K562 (cell line): Measurements from ENCODE around the gene WDR64. TPM values are rescaled to one million over a fixed set of nuclear protein-coding genes. Genes with fewer than 3 reads are reported as not detected.

ENCODE experiments used
- ATAC-seq: fragments of 200-7000 bp; cut with Tn5 transposase; 3 replicates; pipeline ENCODE4 v1.9.1; 2020; ENCODE audit warnings: moderate library complexity
- BruUV-seq: library from RNA; stranded (reverse); fragments of 400-500 nt; replicated peaks from 2 replicates; lab custom pipeline; 2021; lab: Mats Ljungman, UMichigan
- CTCF ChIA-PET: fragments of 300-600 bp; formaldehyde crosslinking; extraction: SDS; loops from one replicate; lab custom pipeline; 2021; ENCODE audit warnings: low intra/inter-chr PET ratio; lab: Yijun Ruan, JAX
- POLR2A ChIA-PET: fragments of 300-600, 350-650 bp; sonication (Branson Sonifier 250); formaldehyde crosslinking; extraction: SDS; loops from one replicate; lab custom pipeline; 2021; ENCODE audit warnings: antibody characterized with exemption, inconsistent platforms; lab: Yijun Ruan, JAX
- DNase-seq, 4 experiments: peaks; one replicate each; pipeline versions ENCODE4 v3.0.0 to v3.0.0-alpha.2; 2011 to 2018; ENCODE audit warnings: low spot score in 3 of 4, mixed read lengths in 3 of 4; ENCODE audit errors: extremely low read depth in 1 of 4
- FAIRE-seq: peaks from 2 replicates; lab custom pipeline; 2011; peaks lifted over from hg19 to GRCh38; lab: Jason Lieb, UNC
- H2AFZ ChIP-seq: 2 replicates; pipeline ENCODE4 v1.6.0; 2011; ENCODE audit warnings: low read depth, low read length, control low read depth, inconsistent platforms
- H3K27ac ChIP-seq: fragments of 200-600 bp; 3 replicates; pipeline ENCODE4 v1.8.0; 2011; ENCODE audit warnings: low read depth, mild to moderate bottlenecking, control low read depth, inconsistent platforms, low read length, moderate library complexity, mixed read lengths; ENCODE audit errors: extremely low read depth
- H3K27me3 ChIP-seq, 2 experiments: fragments of 300-600 bp in 1 of 2; 2 replicates in 1 of 2; 3 replicates in 1 of 2; pipeline versions ENCODE4 v1.6.0 to v1.8.0; 2011; ENCODE audit warnings: inconsistent platforms in 2 of 2, low read length in 2 of 2, mild to moderate bottlenecking in 1 of 2, mixed read lengths in 1 of 2, moderate library complexity in 1 of 2; ENCODE audit not compliant: control insufficient read depth in 2 of 2, insufficient read depth in 2 of 2
- H3K36me3 ChIP-seq: fragments of 300-600 bp; 3 replicates; pipeline ENCODE4 v1.8.0; 2011; ENCODE audit warnings: mild to moderate bottlenecking, low read length, inconsistent platforms; ENCODE audit not compliant: control insufficient read depth, insufficient read depth
- H3K4me1 ChIP-seq, 2 experiments: fragments of 200-600 bp in 1 of 2; replicated peaks in 1 of 2; 2 replicates in 1 of 2; 3 replicates in 1 of 2; pipeline versions ENCODE4 v1.5.1 to v1.8.0; 2011; ENCODE audit warnings: inconsistent platforms in 2 of 2, low read length in 2 of 2, mild to moderate bottlenecking in 1 of 2, mixed read lengths in 1 of 2, moderate library complexity in 1 of 2; ENCODE audit not compliant: control insufficient read depth in 2 of 2, insufficient read depth in 2 of 2
- H3K4me2 ChIP-seq: 2 replicates; pipeline ENCODE4 v1.6.1; 2011; ENCODE audit warnings: low read length, control low read depth, inconsistent platforms, mixed read lengths; ENCODE audit not compliant: insufficient read depth
- H3K4me3 ChIP-seq: fragments of 200-600 bp; sonication (generic), shearing (Covaris generic); 2 replicates; pipeline ENCODE4 v1.5.1; 2016; ENCODE audit warnings: control low read depth, inconsistent platforms
- H3K79me2 ChIP-seq: fragments of 200-600 bp; 3 replicates; pipeline ENCODE4 v1.8.0; 2011; ENCODE audit warnings: low read length, inconsistent platforms; ENCODE audit not compliant: control insufficient read depth, insufficient read depth
- H3K9ac ChIP-seq, 2 experiments: 2 replicates each; pipeline versions ENCODE4 v1.6.0 to v1.6.1; 2011; ENCODE audit warnings: low read depth in 2 of 2, low read length in 2 of 2, control low read depth in 1 of 2, inconsistent platforms in 1 of 2, mild to moderate bottlenecking in 1 of 2, mixed read lengths in 1 of 2; ENCODE audit not compliant: insufficient read depth in 1 of 2
- H3K9me1 ChIP-seq: one replicate; pipeline ENCODE4 v1.6.0; 2011; ENCODE audit warnings: inconsistent platforms, mild to moderate bottlenecking, low read length, moderate library complexity; ENCODE audit not compliant: control insufficient read depth, insufficient read depth
- H3K9me3 ChIP-seq: replicated peaks from 2 replicates; pipeline ENCODE4 v1.5.1; 2011; ENCODE audit warnings: low read depth, low read length, inconsistent platforms; ENCODE audit not compliant: control insufficient read depth, insufficient read depth
- H4K20me1 ChIP-seq: replicated peaks from 2 replicates; pipeline ENCODE4 v1.6.1; 2011; ENCODE audit warnings: low read length, inconsistent platforms, mixed read lengths; ENCODE audit not compliant: control insufficient read depth, insufficient read depth
- CHD4 ChIP-seq: fragments of 200-600 bp; sonication (generic); IDR thresholded peaks from 3 replicates; pipeline ENCODE4 v1.6.1; 2012; ENCODE audit warnings: low read depth, mild to moderate bottlenecking, mixed read lengths, low read length, inconsistent platforms; ENCODE audit not compliant: insufficient read depth, insufficient replicate concordance, poor library complexity, severe bottlenecking
- EWSR1 ChIP-seq: fragments of 450-650 bp; IDR thresholded peaks from 2 replicates; pipeline ENCODE4 v1.6.1; 2018; ENCODE audit warnings: borderline replicate concordance, mild to moderate bottlenecking, low read depth, moderate library complexity; ENCODE audit not compliant: partially characterized antibody
- KAT8 ChIP-seq: fragments of 450-650 bp; IDR thresholded peaks from 2 replicates; pipeline ENCODE4 v1.6.1; 2016; ENCODE audit warnings: low read depth, mild to moderate bottlenecking
- KDM4B ChIP-seq, 2 experiments: fragments of 450-650 bp in 1 of 2; sonication (generic) in 1 of 2; IDR thresholded peaks; 2 replicates each; pipeline ENCODE4 v1.6.1; 2016 to 2017; ENCODE audit warnings: borderline replicate concordance in 2 of 2, antibody characterized with exemption in 1 of 2, low read depth in 1 of 2, mild to moderate bottlenecking in 1 of 2
- SMARCC2 ChIP-seq: fragments of 450-650 bp; IDR thresholded peaks from 2 replicates; pipeline ENCODE4 v1.6.1; 2017; ENCODE audit warnings: antibody characterized with exemption, moderate library complexity, mild to moderate bottlenecking, low read depth
- SRSF9 ChIP-seq: fragments of 200-400 bp; formaldehyde crosslinking; IDR thresholded peaks from 2 replicates; pipeline ENCODE4 v1.6.1; 2017; ENCODE audit warnings: low read depth, low read length, borderline replicate concordance
- ZFP91 ChIP-seq: sonication (generic); formaldehyde crosslinking; IDR thresholded peaks from 2 replicates; pipeline ENCODE4 v1.8.0; 2022; ENCODE audit warnings: mild to moderate bottlenecking, missing genetic modification reagents
- ZNF124 ChIP-seq: sonication (generic); formaldehyde crosslinking; IDR thresholded peaks from 2 replicates; pipeline ENCODE4 v1.8.1; 2022; ENCODE audit warnings: missing genetic modification reagents
- ZNF232 ChIP-seq: sonication (generic); formaldehyde crosslinking; IDR thresholded peaks from 2 replicates; pipeline ENCODE4 v1.8.0; 2022; ENCODE audit warnings: mild to moderate bottlenecking, missing genetic modification reagents
- ZNF3 ChIP-seq: fragments of 250-450 bp; sonication (Bioruptor Pico); IDR thresholded peaks from 2 replicates; pipeline ENCODE4 v1.5.0; 2021; ENCODE audit warnings: mild to moderate bottlenecking, moderate library complexity
- ZNF512 ChIP-seq: IDR thresholded peaks from 2 replicates; pipeline ENCODE4 v1.6.1; 2016; ENCODE audit warnings: missing genetic modification characterization, missing compliant biosample characterization
- in situ Hi-C: fragments of 300-500 bp; cut with MboI; formaldehyde crosslinking; loops from 4 replicates; pipeline ENCODE4 v1.15.0; 2018; ENCODE audit warnings: inconsistent platforms, mixed read lengths
- intact Hi-C: fragments of 100-400 bp; cut with micrococcal nuclease; formaldehyde crosslinking; loops from 2 replicates; pipeline ENCODE4 v1.14.2; 2022
- polyA plus RNA-seq, 8 experiments: library from polyadenylated mRNA; depleted of rRNA in 4 of 8; stranded (reverse) in 5 of 8; unstranded in 3 of 8; fragments of >200 nt; fragmentation: Nextera tagmentation in 2 of 8; fragmentation: Illumina TruSeq in 1 of 8; extraction: Ambion mirVana in 2 of 8; extraction: Trizol in 1 of 8; gene quantifications; 2 replicates each; pipeline versions ENCODE4 v1.2.1 to v1.2.3, GENCODE V29; 2011 to 2014; ENCODE audit warnings: inconsistent platforms in 1 of 8, missing spikeins in 1 of 8
- total RNA-seq, 7 experiments: library from RNA; depleted of rRNA in 6 of 7; stranded (reverse); fragments of >200 nt in 6 of 7; fragmentation: Illumina TruSeq in 2 of 7; extraction: Trizol in 2 of 7; gene quantifications; 2 replicates each; pipeline versions ENCODE4 v1.2.1 to v1.2.3, GENCODE V29; 2011 to 2021; ENCODE audit warnings: low replicate concordance in 1 of 7
- TF ChIP-seq, protein P1 (sequence below), 3 experiments: IDR thresholded peaks in 2 of 3; conservative IDR thresholded peaks in 1 of 3; 2 replicates each; pipeline ENCODE4 v1.5.1; 2011 to 2012; ENCODE audit warnings: low read length in 3 of 3, mild to moderate bottlenecking in 3 of 3, control low read depth in 2 of 3, improper control_type of control experiment in 1 of 3, inconsistent platforms in 1 of 3, low read depth in 1 of 3, mixed read lengths in 1 of 3, moderate library complexity in 1 of 3; ENCODE audit not compliant: insufficient read depth in 2 of 3
- TF ChIP-seq, protein P2 (sequence below): fragments of 200-800 bp; sonication (Bioruptor generic); IDR thresholded peaks from 2 replicates; pipeline ENCODE4 v1.6.1; 2017; ENCODE audit warnings: missing genetic modification characterization, missing compliant biosample characterization

WDR64 gene
- total and polyA plus RNA-seq, 9 of the 15 experiments (the other 6 are each of a cell fraction or from before 2014, with no cell fraction given) = 0.06 to 0.29 (median 0.19) TPM; not detected in 5

DNA sequence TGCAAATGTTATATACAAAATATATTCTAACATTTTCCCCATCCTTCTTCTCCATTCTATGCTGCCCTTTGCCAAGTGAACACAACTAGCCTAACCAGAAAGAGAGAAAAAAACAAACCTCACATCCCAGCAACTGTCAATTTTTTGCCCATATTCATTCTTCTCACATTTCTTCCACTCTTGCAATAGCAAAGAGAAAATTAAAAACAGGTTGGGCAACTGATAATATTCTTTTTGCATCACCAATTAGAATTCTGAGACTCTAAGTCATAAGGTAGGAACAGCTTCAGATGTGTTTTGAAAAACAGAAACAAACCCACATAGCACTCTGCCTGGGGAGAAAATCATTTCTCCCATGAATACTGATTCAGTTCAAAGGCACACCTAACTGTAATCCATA, 170.8 kb downstream of the WDR64 start:
- no peak for ATAC-seq
- no peak overlapping the region for H2AFZ ChIP-seq
- no peak for FAIRE-seq
- no peak overlapping the region; the same call in 1 of the 2 replicates for H3K4me2 ChIP-seq
- peaks cover 0 to 11% of the 10 kb centered on the region in 2 experiments; a peak in 1 of 5 replicates for H3K4me1 ChIP-seq
- H3K9me1 ChIP-seq = no peaks in the 10 kb centered on the region
- no peak overlapping the region for H3K4me3 ChIP-seq
- no peaks in the 10 kb centered on the region for H3K36me3 ChIP-seq
- no TSS peak for BruUV-seq
- no peaks in the 10 kb centered on the region for H4K20me1 ChIP-seq
- H3K9me3 ChIP-seq = 0 out of 2 replicates have a peak, but pooled peaks cover 2% of the 10 kb centered on the region
- POLR2A ChIA-PET = interaction anchor here (0.6 to 1.7 kb wide), 2 partner anchors 10 to 303 kb away, joined by 3 to 5 read pairs; partner anchors contain the start of gene FH
- CTCF ChIA-PET = no interaction called here
- no peak overlapping the region for H3K9ac ChIP-seq
- DNase-seq = no peak
- in situ Hi-C loops (no loop called here), intact Hi-C loops (no loop called here)
- no peak overlapping the region for H3K27ac ChIP-seq
- H3K27me3 ChIP-seq = no peaks in the 10 kb centered on the region
- H3K79me2 ChIP-seq = no peaks in the 10 kb centered on the region
- TF ChIP-seq KDM4B (IDR thresholded peaks at IDR 0.05; ENCODE audit: borderline replicate concordance in 2 of 2, low read depth in 1 of 2) = no peak
- no peak for TF ChIP-seq KAT8
- no peak for TF ChIP-seq ZNF124 (CRISPR knock-in tag)
- TF ChIP-seq SMARCC2 = no peak
- no peak for TF ChIP-seq ZNF232 (CRISPR knock-in tag)
- no peak for TF ChIP-seq SRSF9
- TF ChIP-seq, protein P1, sequence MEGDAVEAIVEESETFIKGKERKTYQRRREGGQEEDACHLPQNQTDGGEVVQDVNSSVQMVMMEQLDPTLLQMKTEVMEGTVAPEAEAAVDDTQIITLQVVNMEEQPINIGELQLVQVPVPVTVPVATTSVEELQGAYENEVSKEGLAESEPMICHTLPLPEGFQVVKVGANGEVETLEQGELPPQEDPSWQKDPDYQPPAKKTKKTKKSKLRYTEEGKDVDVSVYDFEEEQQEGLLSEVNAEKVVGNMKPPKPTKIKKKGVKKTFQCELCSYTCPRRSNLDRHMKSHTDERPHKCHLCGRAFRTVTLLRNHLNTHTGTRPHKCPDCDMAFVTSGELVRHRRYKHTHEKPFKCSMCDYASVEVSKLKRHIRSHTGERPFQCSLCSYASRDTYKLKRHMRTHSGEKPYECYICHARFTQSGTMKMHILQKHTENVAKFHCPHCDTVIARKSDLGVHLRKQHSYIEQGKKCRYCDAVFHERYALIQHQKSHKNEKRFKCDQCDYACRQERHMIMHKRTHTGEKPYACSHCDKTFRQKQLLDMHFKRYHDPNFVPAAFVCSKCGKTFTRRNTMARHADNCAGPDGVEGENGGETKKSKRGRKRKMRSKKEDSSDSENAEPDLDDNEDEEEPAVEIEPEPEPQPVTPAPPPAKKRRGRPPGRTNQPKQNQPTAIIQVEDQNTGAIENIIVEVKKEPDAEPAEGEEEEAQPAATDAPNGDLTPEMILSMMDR (IDR thresholded peaks at IDR 0.05 in 2 of 3, conservative IDR thresholded peaks at IDR 0.05 in 1 of 3; ENCODE audit: insufficient read depth in 2 of 3, low read depth in 1 of 3, low read length in 3 of 3) = no peak
- no peak for TF ChIP-seq ZFP91 (CRISPR knock-in tag)
- TF ChIP-seq ZNF3 = no peak
- TF ChIP-seq CHD4 = no peak
- TF ChIP-seq ZNF512 (tag) = no peak
- no peak for TF ChIP-seq EWSR1
- TF ChIP-seq, protein P2, sequence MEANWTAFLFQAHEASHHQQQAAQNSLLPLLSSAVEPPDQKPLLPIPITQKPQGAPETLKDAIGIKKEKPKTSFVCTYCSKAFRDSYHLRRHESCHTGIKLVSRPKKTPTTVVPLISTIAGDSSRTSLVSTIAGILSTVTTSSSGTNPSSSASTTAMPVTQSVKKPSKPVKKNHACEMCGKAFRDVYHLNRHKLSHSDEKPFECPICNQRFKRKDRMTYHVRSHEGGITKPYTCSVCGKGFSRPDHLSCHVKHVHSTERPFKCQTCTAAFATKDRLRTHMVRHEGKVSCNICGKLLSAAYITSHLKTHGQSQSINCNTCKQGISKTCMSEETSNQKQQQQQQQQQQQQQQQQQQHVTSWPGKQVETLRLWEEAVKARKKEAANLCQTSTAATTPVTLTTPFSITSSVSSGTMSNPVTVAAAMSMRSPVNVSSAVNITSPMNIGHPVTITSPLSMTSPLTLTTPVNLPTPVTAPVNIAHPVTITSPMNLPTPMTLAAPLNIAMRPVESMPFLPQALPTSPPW (CRISPR knock-in tag) = no peak
